SK-N-SH (cell line): Measurements from ENCODE around the gene AK3. TPM values are rescaled to one million over a fixed set of nuclear protein-coding genes. Genes with fewer than 3 reads are reported as not detected.

ENCODE experiments used
- CTCF ChIA-PET: fragments of 300-600, 350-600 bp; formaldehyde crosslinking; extraction: SDS; loops from one replicate; lab custom pipeline; 2021; lab: Yijun Ruan, JAX
- POLR2A ChIA-PET: fragments of 350-600 bp; sonication (Branson Sonifier 250); formaldehyde crosslinking; extraction: SDS; loops from one replicate; lab custom pipeline; 2020; ENCODE audit warnings: antibody characterized with exemption, inconsistent platforms; lab: Yijun Ruan, JAX
- DNase-seq: peaks from one replicate; pipeline ENCODE4 v3.0.0; 2012
- H2AFZ ChIP-seq: fragments of 200-600 bp; sonication (generic); 2 replicates; pipeline ENCODE4 v1.8.1; 2016; ENCODE audit warnings: antibody characterized with exemption, mild to moderate bottlenecking, low read depth
- H3F3A ChIP-seq: fragments of 200-600 bp; sonication (generic); replicated peaks from 2 replicates; pipeline ENCODE3; 2016; ENCODE audit warnings: antibody characterized with exemption, mild to moderate bottlenecking; ENCODE audit not compliant: insufficient read depth
- H3K27ac ChIP-seq, 2 experiments: fragments of 200-500 bp in 1 of 2; fragments of 200-600 bp in 1 of 2; sonication (Bioruptor generic) in 1 of 2; sonication (generic), shearing (Covaris generic) in 1 of 2; 2 replicates each; pipeline versions ENCODE4 v1.5.1 to v1.6.1; 2014 to 2016; ENCODE audit warnings: low read depth in 2 of 2, inconsistent platforms in 1 of 2, low read length in 1 of 2, mild to moderate bottlenecking in 1 of 2, mixed read lengths in 1 of 2
- H3K27me3 ChIP-seq: fragments of 200-600 bp; sonication (generic), shearing (Covaris generic); 2 replicates; pipeline ENCODE4 v1.6.1; 2016; ENCODE audit warnings: mixed run types; ENCODE audit not compliant: insufficient read depth
- H3K36me3 ChIP-seq, 2 experiments: fragments of 200-500 bp in 1 of 2; fragments of 200-600 bp in 1 of 2; sonication (Bioruptor generic) in 1 of 2; sonication (generic) in 1 of 2; replicated peaks in 1 of 2; 2 replicates each; pipeline versions ENCODE3 to v1.5.1; 2014 to 2016; ENCODE audit warnings: low read length in 1 of 2, mild to moderate bottlenecking in 1 of 2; ENCODE audit not compliant: insufficient read depth in 2 of 2, control insufficient read depth in 1 of 2
- H3K4me1 ChIP-seq, 2 experiments: fragments of 200-500 bp in 1 of 2; fragments of 200-600 bp in 1 of 2; sonication (Bioruptor generic) in 1 of 2; sonication (generic), shearing (Covaris generic) in 1 of 2; 2 replicates each; pipeline versions ENCODE4 v1.5.1 to v1.6.1; 2014 to 2016; ENCODE audit warnings: low read depth in 1 of 2, low read length in 1 of 2, mixed run types in 1 of 2; ENCODE audit not compliant: insufficient read depth in 2 of 2, control insufficient read depth in 1 of 2
- H3K4me2 ChIP-seq: fragments of 200-600 bp; sonication (generic), shearing (Covaris generic); 2 replicates; pipeline ENCODE4 v1.6.1; 2017; ENCODE audit warnings: mixed run types
- H3K4me3 ChIP-seq, 2 experiments: fragments of 200-500 bp in 1 of 2; fragments of 200-600 bp in 1 of 2; sonication (Bioruptor generic) in 1 of 2; sonication (generic), shearing (Covaris generic) in 1 of 2; 2 replicates each; pipeline versions ENCODE4 v1.5.1 to v1.8.1; 2014 to 2016; ENCODE audit warnings: low read depth in 2 of 2, inconsistent platforms in 1 of 2, low read length in 1 of 2, mild to moderate bottlenecking in 1 of 2, mixed read lengths in 1 of 2, moderate library complexity in 1 of 2
- H3K79me2 ChIP-seq: fragments of 200-600 bp; sonication (generic); 2 replicates; pipeline ENCODE4 v1.8.1; 2017; ENCODE audit warnings: mild to moderate bottlenecking; ENCODE audit not compliant: insufficient read depth
- H3K9ac ChIP-seq: fragments of 200-600 bp; sonication (generic); 2 replicates; pipeline ENCODE4 v1.6.1; 2017; ENCODE audit warnings: mixed run types
- H3K9me2 ChIP-seq: fragments of 200-600 bp; sonication (generic); 2 replicates; pipeline ENCODE4 v1.6.1; 2017; ENCODE audit warnings: mixed run types
- H3K9me3 ChIP-seq: fragments of 200-600 bp; sonication (generic); 2 replicates; pipeline ENCODE4 v1.6.1; 2017; ENCODE audit warnings: mixed run types, mild to moderate bottlenecking, moderate library complexity
- H4K20me1 ChIP-seq: fragments of 200-600 bp; sonication (generic); 2 replicates; pipeline ENCODE4 v1.6.1; 2017; ENCODE audit warnings: mild to moderate bottlenecking, mixed run types; ENCODE audit not compliant: insufficient read depth
- CHD2 ChIP-seq: fragments of 150-350 bp; IDR thresholded peaks from 2 replicates; pipeline ENCODE4 v1.6.1; 2018; ENCODE audit warnings: low read length; ENCODE audit not compliant: partially characterized antibody
- ELF1 ChIP-seq: IDR thresholded peaks from 2 replicates; pipeline ENCODE4 v1.4.0; 2012
- FOSL2 ChIP-seq: IDR thresholded peaks from 2 replicates; pipeline ENCODE4 v1.4.0; 2012; ENCODE audit warnings: low read depth, mild to moderate bottlenecking, moderate library complexity, borderline replicate concordance
- GATA2 ChIP-seq: sonication (generic); formaldehyde crosslinking; IDR thresholded peaks from 2 replicates; pipeline ENCODE4 v1.5.0; 2020; ENCODE audit warnings: mild to moderate bottlenecking, missing genetic modification reagents
- IRF3 ChIP-seq: fragments of 150-350 bp; IDR thresholded peaks from 2 replicates; pipeline ENCODE4 v1.6.1; 2016; ENCODE audit warnings: mild to moderate bottlenecking, low read depth, low read length
- JUND ChIP-seq: IDR thresholded peaks from 2 replicates; pipeline ENCODE4 v1.4.0; 2012
- MAX ChIP-seq: IDR thresholded peaks from 2 replicates; pipeline ENCODE4 v1.4.0; 2012; ENCODE audit warnings: low read depth
- RXRA ChIP-seq: IDR thresholded peaks from 2 replicates; pipeline ENCODE4 v1.4.0; 2012; ENCODE audit warnings: low read depth, mild to moderate bottlenecking, borderline replicate concordance
- SIN3A ChIP-seq: IDR thresholded peaks from 2 replicates; pipeline ENCODE4 v1.6.1; 2012; ENCODE audit warnings: low read depth, mild to moderate bottlenecking, low read length, moderate library complexity, borderline replicate concordance
- SMC3 ChIP-seq: IDR thresholded peaks from 2 replicates; pipeline ENCODE4 v1.6.1; 2012; ENCODE audit warnings: low read depth, low read length, improper control_type of control experiment
- TAF1 ChIP-seq: IDR thresholded peaks from 2 replicates; pipeline ENCODE4 v1.6.1; 2012; ENCODE audit warnings: low read depth, mild to moderate bottlenecking, low read length, moderate library complexity, borderline replicate concordance
- USF2 ChIP-seq: fragments of 150-350 bp; IDR thresholded peaks from 2 replicates; pipeline ENCODE4 v1.6.1; 2017; ENCODE audit warnings: antibody characterized with exemption, low read length, low read depth, borderline replicate concordance
- YY1 ChIP-seq: IDR thresholded peaks from 2 replicates; pipeline ENCODE4 v1.4.0; 2012; ENCODE audit warnings: low read depth, mild to moderate bottlenecking
- ZBTB33 ChIP-seq: IDR thresholded peaks from 2 replicates; pipeline ENCODE4 v1.4.0; 2012; ENCODE audit warnings: low read depth, borderline replicate concordance
- WGBS: methylation state at CpG from one replicate; pipeline ENCODE4 v1.1.6; 2017; ENCODE audit warnings: low lambda C conversion rate; 5-methylcytosine and 5-hydroxymethylcytosine counted together
- polyA plus RNA-seq, 3 experiments: library from polyadenylated mRNA; depleted of rRNA; stranded (reverse); fragments of >200 nt; gene quantifications; 2 replicates each; pipeline ENCODE4 v1.2.3, GENCODE V29; 2012

Gene AK3
- polyA plus RNA-seq, 1 of the 3 experiments (the other 2 are of a cell fraction) = 20.6 TPM

- TF ChIP-seq JUND = peak; percentile 28; the same call in 1 of the 2 replicates
- TF ChIP-seq CHD2 = no peak
- Histone ChIP-seq H3K4me1 (peaks cover 0 to 15% of the 10 kb centered on the region in 2 experiments; a peak in 2 of 4 replicates), H3F3A (peaks cover 9% of the 10 kb centered on the region), H3K4me2 (no peak overlapping the region), H4K20me1 (no peaks in the 10 kb centered on the region), H3K36me3 (peaks cover 31 to 36% of the 10 kb centered on the region in 2 experiments), H3K27ac (peak overlapping the region in 1 of 2 experiments; percentile 25; a peak in 1 of 4 replicates), H3K4me3 (no peak overlapping the region), H3K9me2 (no peaks in the 10 kb centered on the region), H3K9me3 (no peaks in the 10 kb centered on the region), H3K27me3 (no peaks in the 10 kb centered on the region), H2AFZ (no peak overlapping the region), H3K79me2 (peaks cover 43% of the 10 kb centered on the region), H3K9ac (no peak overlapping the region)
- ChIA-PET POLR2A (no interaction called here), CTCF (interaction anchor here (1.5 to 1.7 kb wide), 2 partner anchors 18 to 20 kb away, joined by 3 to 5 read pairs; partner anchors contain the start of gene SPATA6L)
- 71% methylated on average over 4 of the region's 4 CpGs for WGBS
- no peak for DNase-seq
Observed at GRCh38 chr9:4686112-4686511, 54.9 kb downstream of the AK3 start.

GRCh38 chr9:4684820-4685219, 56.2 kb downstream of the AK3 start:
- Histone ChIP-seq H3K36me3 (peaks cover 29 to 35% of the 10 kb centered on the region in 2 experiments), H3K9me2 (no peaks in the 10 kb centered on the region), H3K4me2 (no peak overlapping the region), H2AFZ (no peak overlapping the region), H3K4me3 (no peak overlapping the region), H3F3A (peaks cover 15% of the 10 kb centered on the region), H3K9ac (no peak overlapping the region), H3K9me3 (no peaks in the 10 kb centered on the region), H3K79me2 (peaks cover 56% of the 10 kb centered on the region), H3K27ac (no peak overlapping the region), H4K20me1 (no peaks in the 10 kb centered on the region), H3K27me3 (no peaks in the 10 kb centered on the region), H3K4me1 (peaks cover 3 to 15% of the 10 kb centered on the region in 2 experiments; a peak in 3 of 4 replicates)
- TF ChIP-seq YY1 (no peak), USF2 (no peak), SIN3A (no peak), IRF3 (no peak), RXRA (no peak), SMC3 (no peak), FOSL2 (no peak), TAF1 (no peak), MAX (no peak), GATA2 (no peak), ZBTB33 (no peak), ELF1 (no peak), JUND (no peak)
- ChIA-PET CTCF (interaction anchor here (0.9 to 1.7 kb wide), 3 partner anchors 19 to 56 kb away, joined by 3 to 5 read pairs (median 4); partner anchors contain the start of genes AK3 and SPATA6L), POLR2A (no interaction called here)
- 98% methylated on average over 4 of the region's 4 CpGs for WGBS
- no peak for DNase-seq
